Muscle of leg (tissue), 11 donors: ENCODE measurements around the gene DCLRE1B. TPM values are rescaled to one million over a fixed set of nuclear protein-coding genes. Genes with fewer than 3 reads are reported as not detected.
"Not testable (repeated sequence)": the region's sequence is repeated elsewhere in the genome, so short reads cannot be mapped to it uniquely, and the experiment has no call there.

Experiments
- DNase-seq: peaks from one replicate; pipeline ENCODE4 v3.0.0; 2013
- H3K27ac ChIP-seq: one replicate; pipeline ENCODE4 v1.5.1; 2013; ENCODE audit warnings: mild to moderate bottlenecking, low read length, control low read depth
- H3K27me3 ChIP-seq: one replicate; pipeline ENCODE4 v1.6.1; 2013; ENCODE audit warnings: low read length; ENCODE audit not compliant: control insufficient read depth, insufficient read depth
- H3K36me3 ChIP-seq: one replicate; pipeline ENCODE4 v1.6.1; 2013; ENCODE audit warnings: low read length; ENCODE audit not compliant: control insufficient read depth, insufficient read depth
- H3K4me1 ChIP-seq: one replicate; pipeline ENCODE4 v1.6.1; 2013; ENCODE audit warnings: low read length; ENCODE audit not compliant: control insufficient read depth, insufficient read depth
- H3K4me3 ChIP-seq: one replicate; pipeline ENCODE4 v1.5.1; 2013; ENCODE audit warnings: low read length, control low read depth
- H3K9me3 ChIP-seq: replicated peaks from 2 replicates; pipeline ENCODE4 v1.6.1; 2013; ENCODE audit warnings: low read depth, low read length; ENCODE audit not compliant: control insufficient read depth
- WGBS: methylation state at CpG from one replicate; pipeline ENCODE4 v1.1.5; 2013; ENCODE audit warnings: missing lambda C conversion rate; ENCODE audit not compliant: insufficient coverage; 5-methylcytosine and 5-hydroxymethylcytosine counted together
- polyA plus RNA-seq, 8 donors: library from polyadenylated mRNA; unstranded; fragments of 120-200 nt; gene quantifications; one replicate each; pipeline versions ENCODE4 v1.2.1 to v1.2.3, GENCODE V29; 2013; ENCODE audit warnings: inconsistent platforms in 1 of 8, low replicate concordance in 1 of 8; ENCODE audit not compliant: insufficient read length in 8 of 8, insufficient read depth in 1 of 8
- total RNA-seq: library from RNA; stranded (reverse); fragments of 120-200 nt; gene quantifications from one replicate; pipeline ENCODE4 v1.2.4, GENCODE V29; 2013

The DCLRE1B gene
- total and polyA plus RNA-seq, 9 donors = 5.2 to 11.6 (median 8.9) TPM

- WGBS = 40% methylated on average over 1 of the region's 1 CpG
- no peak for DNase-seq
- Histone ChIP-seq H3K27ac (no peak overlapping the region), H3K27me3 (no peaks in the 10 kb centered on the region), H3K9me3 (no peaks in the 10 kb centered on the region), H3K4me1 (peaks cover 3% of the 10 kb centered on the region), H3K4me3 (no peak overlapping the region), H3K36me3 (peaks cover 15% of the 10 kb centered on the region)
These were observed 41.0 kb downstream of the DCLRE1B start for GRCh38 chr1:113946112-113946511.

DNA sequence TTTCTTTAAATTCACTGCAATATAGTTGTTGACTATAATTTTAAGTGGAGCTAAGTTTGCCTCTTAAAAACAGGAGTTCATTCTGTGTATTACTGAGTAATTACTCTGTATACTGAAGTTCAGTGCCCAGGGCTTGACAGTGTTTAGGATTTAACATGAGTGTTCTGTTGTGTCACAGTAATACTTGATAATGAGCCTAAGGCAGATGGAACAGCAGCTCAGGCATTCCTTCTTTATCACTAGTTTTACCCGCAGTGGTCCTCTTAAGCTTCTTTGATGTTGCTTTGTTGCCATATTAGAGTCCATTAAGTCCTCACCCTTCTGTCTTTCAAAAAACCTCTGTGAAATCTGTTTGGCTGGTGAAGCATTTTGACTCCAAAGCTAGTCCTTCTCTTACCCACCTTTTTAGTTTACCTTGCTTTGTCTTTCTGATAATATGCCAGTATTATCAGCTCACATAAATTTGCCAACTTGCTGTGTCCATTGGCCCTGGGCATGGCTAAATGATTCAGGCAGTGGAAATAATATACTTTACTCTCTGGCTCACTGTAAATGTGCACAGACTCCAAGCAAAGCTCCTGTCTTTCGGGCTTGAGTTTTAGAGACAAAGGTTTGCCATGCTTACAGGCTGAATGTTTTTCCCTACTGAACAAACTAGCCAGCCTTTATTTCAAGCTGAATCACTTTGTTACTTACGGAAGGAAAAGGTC lies 41.7 kb downstream of the DCLRE1B start:
- H3K27ac ChIP-seq = peak overlapping the region; percentile 49
- no peak for DNase-seq
- no CpG with 5 or more reads among the region's 3 CpGs for WGBS
- no peaks in the 10 kb centered on the region for H3K9me3 ChIP-seq
- H3K4me3 ChIP-seq = no peak overlapping the region
- H3K4me1 ChIP-seq = peaks cover 3% of the 10 kb centered on the region
- peaks cover 13% of the 10 kb centered on the region for H3K36me3 ChIP-seq
- H3K27me3 ChIP-seq = no peaks in the 10 kb centered on the region

DNA sequence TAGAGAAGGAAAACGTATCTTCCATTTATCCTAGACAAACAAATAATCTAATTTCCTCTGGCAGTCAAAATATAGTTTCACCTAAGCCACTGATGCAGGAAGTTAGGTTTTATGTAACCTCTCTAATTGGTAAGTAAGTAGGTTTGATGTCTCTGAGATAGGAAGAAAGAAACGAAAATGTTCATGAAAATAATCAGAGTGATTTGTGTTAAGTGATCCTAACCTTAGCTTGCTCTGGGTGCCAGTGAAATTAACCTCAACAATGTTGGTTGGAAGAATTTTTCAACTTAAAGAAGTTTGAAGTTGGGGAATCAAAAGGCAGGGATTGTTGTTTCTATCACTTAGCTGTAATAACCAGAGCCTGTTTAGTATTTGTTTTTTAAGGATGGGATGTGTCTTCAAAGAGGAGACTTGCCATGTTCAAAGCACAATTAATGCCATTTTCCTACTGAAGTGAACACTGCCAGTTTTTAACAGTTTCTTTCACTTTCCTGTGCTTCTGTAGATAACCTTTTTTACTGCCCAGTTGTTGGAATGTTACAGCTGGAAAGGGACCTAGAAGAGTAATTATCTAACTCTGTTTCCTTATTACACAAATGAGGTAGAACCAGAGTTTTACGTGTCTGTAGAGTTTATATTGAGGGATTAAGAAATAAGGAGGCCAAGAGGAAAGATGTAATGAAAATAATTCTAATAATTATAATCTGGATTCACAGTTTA lies 42.4 kb downstream of the DCLRE1B start:
- no peak for DNase-seq
- Histone ChIP-seq H3K4me3 (no peak overlapping the region), H3K36me3 (peaks cover 9% of the 10 kb centered on the region), H3K27me3 (no peaks in the 10 kb centered on the region), H3K4me1 (peaks cover 3% of the 10 kb centered on the region), H3K27ac (peak overlapping the region; percentile 49), H3K9me3 (no peaks in the 10 kb centered on the region)
- 38% methylated on average over 1 of the region's 3 CpGs for WGBS

- not testable (repeated sequence) for H3K4me1 ChIP-seq, H3K9me3 ChIP-seq, H3K4me3 ChIP-seq, H3K27me3 ChIP-seq, DNase-seq, H3K27ac ChIP-seq, H3K36me3 ChIP-seq
- WGBS = 100% methylated on average over 1 of the region's 4 CpGs
These were observed 43.0 kb downstream of the DCLRE1B start for GRCh38 chr1:113948151-113948550.

- no peak for DNase-seq
- H3K36me3 ChIP-seq = peaks cover 6% of the 10 kb centered on the region
- H3K4me1 ChIP-seq = peaks cover 3% of the 10 kb centered on the region
- H3K4me3 ChIP-seq = no peak overlapping the region
- H3K9me3 ChIP-seq = no peaks in the 10 kb centered on the region
- H3K27me3 ChIP-seq = no peaks in the 10 kb centered on the region
- 0% methylated on average over 1 of the region's 5 CpGs for WGBS
- no peak overlapping the region for H3K27ac ChIP-seq
These were observed 43.9 kb downstream of the DCLRE1B start for GRCh38 chr1:113949007-113949406.

DNA sequence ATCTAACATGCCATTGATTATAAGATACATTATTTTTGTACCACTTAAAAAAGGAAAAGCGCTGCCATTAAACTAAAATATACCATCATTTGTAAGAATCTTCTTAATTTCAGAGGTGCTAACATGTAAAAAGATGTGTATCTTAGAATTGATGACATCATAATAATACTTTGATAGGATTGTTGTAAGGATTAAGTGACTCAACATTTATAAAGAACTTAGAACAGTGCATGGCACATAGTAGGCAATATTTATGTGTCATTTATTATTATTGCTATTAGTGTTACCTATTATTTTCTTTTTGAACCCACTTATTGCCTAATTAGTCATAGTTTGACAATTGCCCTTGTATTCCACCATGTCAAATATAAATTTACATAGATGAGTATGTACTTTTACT lies 45.8 kb downstream of the DCLRE1B start:
- Histone ChIP-seq H3K4me3 (no peak overlapping the region), H3K27ac (no peak overlapping the region), H3K36me3 (peaks cover 3% of the 10 kb centered on the region), H3K27me3 (no peaks in the 10 kb centered on the region), H3K4me1 (peaks cover 3% of the 10 kb centered on the region), H3K9me3 (no peaks in the 10 kb centered on the region)
- no CpG with 5 or more reads among the region's 1 CpG for WGBS
- DNase-seq = no peak

GRCh38 chr1:113951719-113952118 lies 46.6 kb downstream of the DCLRE1B start:
- Histone ChIP-seq H3K27ac (no peak overlapping the region), H3K4me3 (no peak overlapping the region), H3K36me3 (peaks cover 7% of the 10 kb centered on the region), H3K4me1 (peaks cover 3% of the 10 kb centered on the region), H3K9me3 (no peaks in the 10 kb centered on the region), H3K27me3 (no peaks in the 10 kb centered on the region)
- DNase-seq = no peak
- WGBS = no CpG with 5 or more reads among the region's 2 CpGs

DNA sequence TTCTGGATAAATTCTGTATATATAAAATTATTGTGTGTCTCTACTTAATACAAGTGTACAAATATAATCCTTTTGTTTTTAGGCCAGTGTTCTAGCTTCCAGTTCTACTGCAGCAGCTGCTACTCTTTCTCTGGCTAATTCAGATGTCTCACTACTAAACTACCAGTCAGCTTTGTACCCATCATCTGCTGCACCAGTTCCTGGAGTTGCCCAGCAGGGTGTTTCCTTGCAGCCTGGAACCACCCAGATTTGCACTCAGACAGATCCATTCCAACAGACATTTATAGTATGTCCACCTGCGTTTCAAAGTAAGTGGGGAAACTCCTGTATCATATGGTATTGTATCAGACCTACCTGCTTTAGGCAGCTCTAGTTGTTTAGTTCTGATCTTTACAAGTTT lies 52.9 kb downstream of the DCLRE1B start:
- no peaks in the 10 kb centered on the region for H3K9me3 ChIP-seq
- H3K27ac ChIP-seq = no peak overlapping the region
- H3K27me3 ChIP-seq = no peaks in the 10 kb centered on the region
- no peaks in the 10 kb centered on the region for H3K4me1 ChIP-seq
- no peak overlapping the region for H3K4me3 ChIP-seq
- peaks cover 26% of the 10 kb centered on the region for H3K36me3 ChIP-seq
- no peak for DNase-seq
- no CpG with 5 or more reads among the region's 1 CpG for WGBS

GRCh38 chr1:113958691-113959090 lies 53.6 kb downstream of the DCLRE1B start:
- no CpG with 5 or more reads among the region's 1 CpG for WGBS
- peaks cover 31% of the 10 kb centered on the region for H3K36me3 ChIP-seq
- no peak for DNase-seq
- H3K4me3 ChIP-seq = no peak overlapping the region
- no peaks in the 10 kb centered on the region for H3K9me3 ChIP-seq
- H3K27ac ChIP-seq = no peak overlapping the region
- no peaks in the 10 kb centered on the region for H3K4me1 ChIP-seq
- H3K27me3 ChIP-seq = no peaks in the 10 kb centered on the region

GRCh38 chr1:113963281-113963906 lies 58.3 kb downstream of the DCLRE1B start:
- H3K4me3 ChIP-seq = no peak overlapping the region
- 89% methylated on average over 5 of the region's 12 CpGs for WGBS
- H3K36me3 ChIP-seq = peaks cover 36% of the 10 kb centered on the region
- H3K9me3 ChIP-seq = no peaks in the 10 kb centered on the region
- no peak for DNase-seq
- no peak overlapping the region for H3K27ac ChIP-seq
- H3K4me1 ChIP-seq = no peaks in the 10 kb centered on the region
- H3K27me3 ChIP-seq = no peaks in the 10 kb centered on the region
